H9 (cell line): ENCODE measurements around the gene FBLN2. TPM values are rescaled to one million over a fixed set of nuclear protein-coding genes. Genes with fewer than 3 reads are reported as not detected.
A peak's percentile ranks its signal among the peaks of the same experiment; 100 is the strongest.

Experiments
- DNase-seq: peaks from one replicate; pipeline ENCODE4 v3.0.0-alpha.2; 2017
- H2AFZ ChIP-seq: one replicate; pipeline ENCODE4 v1.6.1; 2013; ENCODE audit warnings: mild to moderate bottlenecking, low read length, control low read depth, moderate library complexity
- H2AK5ac ChIP-seq: 2 replicates; pipeline ENCODE4 v1.6.1; 2013; ENCODE audit warnings: low read length, control low read depth, mixed read lengths; ENCODE audit not compliant: insufficient read length
- H2BK120ac ChIP-seq: one replicate; pipeline ENCODE4 v1.6.1; 2013; ENCODE audit warnings: low read depth, mild to moderate bottlenecking, low read length, control low read depth, inconsistent platforms; ENCODE audit not compliant: poor library complexity, severe bottlenecking
- H2BK12ac ChIP-seq: 2 replicates; pipeline ENCODE4 v1.6.1; 2013; ENCODE audit warnings: low read length, control low read depth, mixed read lengths, low read depth; ENCODE audit not compliant: insufficient read length
- H2BK15ac ChIP-seq: 2 replicates; pipeline ENCODE4 v1.6.1; 2013; ENCODE audit warnings: low read depth, low read length, control low read depth
- H2BK20ac ChIP-seq: one replicate; pipeline ENCODE4 v1.6.1; 2013; ENCODE audit warnings: low read depth, mild to moderate bottlenecking, low read length, control low read depth, inconsistent platforms; ENCODE audit not compliant: poor library complexity, severe bottlenecking
- H2BK5ac ChIP-seq: 2 replicates; pipeline ENCODE4 v1.6.1; 2013; ENCODE audit warnings: low read length, control low read depth, mixed read lengths; ENCODE audit not compliant: insufficient read length
- H3K14ac ChIP-seq: 2 replicates; pipeline ENCODE4 v1.6.1; 2013; ENCODE audit warnings: low read length, control low read depth; ENCODE audit not compliant: insufficient read depth
- H3K18ac ChIP-seq: 2 replicates; pipeline ENCODE4 v1.6.1; 2013; ENCODE audit warnings: low read depth, mild to moderate bottlenecking, mixed read lengths, low read length, control low read depth; ENCODE audit not compliant: insufficient read length
- H3K23ac ChIP-seq: 2 replicates; pipeline ENCODE4 v1.6.1; 2013; ENCODE audit warnings: low read length, control low read depth, mixed read lengths, low read depth; ENCODE audit not compliant: insufficient read length
- H3K23me2 ChIP-seq: 2 replicates; pipeline ENCODE4 v1.6.1; 2013; ENCODE audit warnings: low read depth, mild to moderate bottlenecking, mixed read lengths, low read length, control low read depth; ENCODE audit not compliant: insufficient read length, poor library complexity, severe bottlenecking
- H3K27ac ChIP-seq: 2 replicates; pipeline ENCODE4 v1.5.1; 2013; ENCODE audit warnings: low read length, control low read depth, mixed read lengths, low read depth; ENCODE audit not compliant: insufficient read length
- H3K27me3 ChIP-seq: 2 replicates; pipeline ENCODE4 v1.6.1; 2013; ENCODE audit warnings: low read length, control low read depth, inconsistent platforms; ENCODE audit not compliant: insufficient read depth
- H3K4ac ChIP-seq: 2 replicates; pipeline ENCODE4 v1.6.1; 2013; ENCODE audit warnings: low read depth, mild to moderate bottlenecking, control low read depth, inconsistent platforms, low read length, moderate library complexity
- H3K4me1 ChIP-seq: 2 replicates; pipeline ENCODE4 v1.6.1; 2013; ENCODE audit warnings: low read length, control low read depth, inconsistent platforms; ENCODE audit not compliant: insufficient read depth
- H3K4me2 ChIP-seq: 2 replicates; pipeline ENCODE4 v1.6.1; 2013; ENCODE audit warnings: low read length, control low read depth, mixed read lengths; ENCODE audit not compliant: insufficient read length, insufficient read depth
- H3K56ac ChIP-seq: 2 replicates; pipeline ENCODE4 v1.6.1; 2013; ENCODE audit warnings: low read depth, mild to moderate bottlenecking, mixed read lengths, low read length, control low read depth; ENCODE audit not compliant: insufficient read length
- H3K79me1 ChIP-seq: 2 replicates; pipeline ENCODE4 v1.6.1; 2013; ENCODE audit warnings: low read depth, mild to moderate bottlenecking, moderate library complexity, low read length, control low read depth, inconsistent platforms; ENCODE audit not compliant: insufficient read depth, poor library complexity, severe bottlenecking
- H3K79me2 ChIP-seq: 2 replicates; pipeline ENCODE4 v1.6.1; 2013; ENCODE audit warnings: low read length, control low read depth, inconsistent platforms; ENCODE audit not compliant: insufficient read depth
- H3K9ac ChIP-seq: 2 replicates; pipeline ENCODE4 v1.6.1; 2013; ENCODE audit warnings: low read length, control low read depth, mixed read lengths; ENCODE audit not compliant: insufficient read length; ENCODE audit errors: extremely low read depth
- H3K9me3 ChIP-seq: one replicate; pipeline ENCODE4 v1.6.1; 2013; ENCODE audit warnings: low read depth, low read length, inconsistent platforms; ENCODE audit not compliant: control insufficient read depth
- H3T11ph ChIP-seq: one replicate; pipeline ENCODE4 v1.6.1; 2013; ENCODE audit warnings: mild to moderate bottlenecking, low read length, control low read depth, inconsistent platforms
- H4K20me1 ChIP-seq: one replicate; pipeline ENCODE4 v1.6.1; 2013; ENCODE audit not compliant: control insufficient read depth, insufficient read length, insufficient read depth
- H4K5ac ChIP-seq: 2 replicates; pipeline ENCODE4 v1.6.1; 2013; ENCODE audit warnings: low read depth, mild to moderate bottlenecking, mixed read lengths, low read length, control low read depth; ENCODE audit not compliant: insufficient read length
- H4K8ac ChIP-seq: replicated peaks from 2 replicates; pipeline ENCODE4 v1.6.1; 2013; ENCODE audit warnings: low read length, control low read depth, mixed read lengths, low read depth; ENCODE audit not compliant: insufficient read length
- H4K91ac ChIP-seq: 2 replicates; pipeline ENCODE4 v1.6.1; 2013; ENCODE audit warnings: low read depth, mild to moderate bottlenecking, moderate library complexity, mixed read lengths, low read length, control low read depth; ENCODE audit not compliant: insufficient read length
- H3K27ac Mint-ChIP-seq, 3 experiments: 2 replicates in 2 of 3; 3 replicates in 1 of 3; pipeline ENCODE4 v1.8.0; 2020 to 2021; ENCODE audit warnings: mixed read lengths in 3 of 3, mild to moderate bottlenecking in 1 of 3, moderate library complexity in 1 of 3
- H3K27me3 Mint-ChIP-seq: 2 replicates; pipeline ENCODE4 v1.8.0; 2021; ENCODE audit warnings: low read depth, mild to moderate bottlenecking, moderate library complexity, mixed read lengths
- H3K36me3 Mint-ChIP-seq, 3 experiments: 2 replicates in 2 of 3; 3 replicates in 1 of 3; pipeline ENCODE4 v1.8.0; 2020 to 2021; ENCODE audit warnings: low read depth in 3 of 3, mixed read lengths in 3 of 3; ENCODE audit not compliant: insufficient read depth in 1 of 3
- H3K4me1 Mint-ChIP-seq, 2 experiments: 2 replicates each; pipeline ENCODE4 v1.8.0; 2020; ENCODE audit warnings: mixed read lengths in 2 of 2
- H3K4me3 Mint-ChIP-seq, 2 experiments: 2 replicates in 1 of 2; 3 replicates in 1 of 2; pipeline ENCODE4 v1.8.0; 2020 to 2021; ENCODE audit warnings: mild to moderate bottlenecking in 2 of 2, mixed read lengths in 2 of 2, moderate library complexity in 1 of 2
- H3K9me3 Mint-ChIP-seq, 2 experiments: 2 replicates in 1 of 2; 3 replicates in 1 of 2; pipeline ENCODE4 v1.8.0; 2020; ENCODE audit warnings: mild to moderate bottlenecking in 2 of 2, mixed read lengths in 2 of 2, moderate library complexity in 1 of 2
- WGBS: extraction: QIAGEN DNeasy Blood & Tissue Kit; methylation state at CpG from one replicate; pipeline ENCODE4 v1.1.7; 2013; ENCODE audit warnings: missing lambda C conversion rate, low lambda C conversion rate, mixed read lengths; ENCODE audit not compliant: insufficient read length; ENCODE audit errors: extremely low coverage; 5-methylcytosine and 5-hydroxymethylcytosine counted together
- total RNA-seq: library from RNA; stranded (reverse); gene quantifications from 2 replicates; pipeline ENCODE4 v1.2.1, GENCODE V29; 2021
- TF ChIP-seq, protein P1 (sequence below): fragments of 200-600 bp; sonication (generic); conservative IDR thresholded peaks from 3 replicates; pipeline ENCODE4 v1.8.0; 2021; ENCODE audit warnings: antibody characterized with exemption, mild to moderate bottlenecking

Gene FBLN2
- total RNA-seq, 1 experiment from 2014 or later = 11.8 TPM

DNA sequence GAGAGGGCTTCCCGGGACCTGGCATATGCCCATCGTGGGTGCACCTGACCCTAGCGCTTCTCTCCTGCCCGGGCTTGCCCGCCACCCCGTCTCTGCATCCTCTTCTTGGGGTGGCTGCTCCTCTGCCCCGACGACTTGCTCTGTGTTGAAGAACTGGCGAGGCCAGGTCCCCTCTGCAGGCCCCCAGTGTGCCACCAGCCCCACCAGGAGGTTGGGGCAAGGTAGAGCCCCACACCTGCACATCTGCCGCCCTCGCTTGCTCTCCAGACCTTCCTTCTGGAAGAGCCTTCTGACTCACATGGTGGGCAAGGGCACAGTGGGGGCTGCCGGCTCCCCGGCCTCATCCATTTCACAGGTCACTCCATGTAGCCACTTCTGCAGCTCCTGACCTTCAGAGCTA, 84.3 kb downstream of the FBLN2 start:
- Histone ChIP-seq H2AK5ac (no peak overlapping the region), H3K56ac (no peak overlapping the region), H3K9ac (no peak overlapping the region), H4K5ac (no peak overlapping the region), H3K23me2 (no peaks in the 10 kb centered on the region), H4K8ac (no peak overlapping the region), H2BK15ac (no peak overlapping the region), H3K79me2 (no peaks in the 10 kb centered on the region), H3K18ac (no peak overlapping the region), H3K79me1 (no peaks in the 10 kb centered on the region), H2BK20ac (no peak overlapping the region), H2BK120ac (no peak overlapping the region), H3K23ac (no peak overlapping the region), H3K9me3 (no peaks in the 10 kb centered on the region), H4K20me1 (no peaks in the 10 kb centered on the region), H3K4ac (no peak overlapping the region), H3K27ac (no peak overlapping the region), H2AFZ (no peak overlapping the region), H4K91ac (no peak overlapping the region), H3K14ac (no peak overlapping the region; the same call in 1 of the 2 replicates), H3T11ph (no peak overlapping the region), H3K4me2 (no peak overlapping the region), H2BK5ac (no peak overlapping the region), H3K4me1 (no peaks in the 10 kb centered on the region), H3K27me3 (no peaks in the 10 kb centered on the region), H2BK12ac (no peak overlapping the region)
- H3K27me3 Mint-ChIP-seq = no peaks in the 10 kb centered on the region
- no peak overlapping the region for H3K4me3 Mint-ChIP-seq
- no CpG with 5 or more reads among the region's 13 CpGs for WGBS
- H3K27ac Mint-ChIP-seq = peak overlapping the region in 1 of 3 experiments; percentile 14; a peak in 1 of 7 replicates
- TF ChIP-seq, protein P1, sequence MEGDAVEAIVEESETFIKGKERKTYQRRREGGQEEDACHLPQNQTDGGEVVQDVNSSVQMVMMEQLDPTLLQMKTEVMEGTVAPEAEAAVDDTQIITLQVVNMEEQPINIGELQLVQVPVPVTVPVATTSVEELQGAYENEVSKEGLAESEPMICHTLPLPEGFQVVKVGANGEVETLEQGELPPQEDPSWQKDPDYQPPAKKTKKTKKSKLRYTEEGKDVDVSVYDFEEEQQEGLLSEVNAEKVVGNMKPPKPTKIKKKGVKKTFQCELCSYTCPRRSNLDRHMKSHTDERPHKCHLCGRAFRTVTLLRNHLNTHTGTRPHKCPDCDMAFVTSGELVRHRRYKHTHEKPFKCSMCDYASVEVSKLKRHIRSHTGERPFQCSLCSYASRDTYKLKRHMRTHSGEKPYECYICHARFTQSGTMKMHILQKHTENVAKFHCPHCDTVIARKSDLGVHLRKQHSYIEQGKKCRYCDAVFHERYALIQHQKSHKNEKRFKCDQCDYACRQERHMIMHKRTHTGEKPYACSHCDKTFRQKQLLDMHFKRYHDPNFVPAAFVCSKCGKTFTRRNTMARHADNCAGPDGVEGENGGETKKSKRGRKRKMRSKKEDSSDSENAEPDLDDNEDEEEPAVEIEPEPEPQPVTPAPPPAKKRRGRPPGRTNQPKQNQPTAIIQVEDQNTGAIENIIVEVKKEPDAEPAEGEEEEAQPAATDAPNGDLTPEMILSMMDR = no peak
- no peaks in the 10 kb centered on the region for H3K9me3 Mint-ChIP-seq
- no peak for DNase-seq
- H3K4me1 Mint-ChIP-seq = no peaks in the 10 kb centered on the region
- peaks cover 0 to 2% (median 0%) of the 10 kb centered on the region in 3 experiments; a peak in 2 of 7 replicates for H3K36me3 Mint-ChIP-seq
